Bronchial epithelial cell (primary cell): ENCODE results near the gene MMP23B. TPM values are rescaled to one million over a fixed set of nuclear protein-coding genes. Genes with fewer than 3 reads are reported as not detected.

ENCODE experiments used
- DNase-seq: peaks from one replicate; pipeline ENCODE4 v3.0.0-alpha.2; 2010; ENCODE audit warnings: low read depth
- FAIRE-seq: peaks from 2 replicates; lab custom pipeline; 2011; peaks lifted over from hg19 to GRCh38; lab: Jason Lieb, UNC
- H3K27me3 ChIP-seq: 2 replicates; pipeline ENCODE4 v1.5.1; 2011; ENCODE audit warnings: low read length; ENCODE audit not compliant: control insufficient read depth, insufficient read depth
- H3K36me3 ChIP-seq: 2 replicates; pipeline ENCODE4 v1.5.1; 2011; ENCODE audit warnings: low read length; ENCODE audit not compliant: control insufficient read depth, insufficient read depth
- H3K4me3 ChIP-seq: 2 replicates; pipeline ENCODE4 v1.5.1; 2011; ENCODE audit warnings: mild to moderate bottlenecking, low read depth, low read length, control low read depth
- total RNA-seq: library from RNA; depleted of rRNA; stranded (reverse); fragments of >200 nt; gene quantifications from 2 replicates; pipeline ENCODE4 v1.2.1, GENCODE V29; 2014
- TF ChIP-seq, protein P1 (sequence below): IDR thresholded peaks from 2 replicates; pipeline ENCODE4 v1.5.1; 2011; ENCODE audit warnings: mild to moderate bottlenecking, moderate library complexity, low read length, control low read depth, inconsistent platforms; ENCODE audit not compliant: insufficient read depth, severe bottlenecking

The MMP23B gene
- 0.26 and 0.38 TPM in 2 replicates for total RNA-seq

DNA sequence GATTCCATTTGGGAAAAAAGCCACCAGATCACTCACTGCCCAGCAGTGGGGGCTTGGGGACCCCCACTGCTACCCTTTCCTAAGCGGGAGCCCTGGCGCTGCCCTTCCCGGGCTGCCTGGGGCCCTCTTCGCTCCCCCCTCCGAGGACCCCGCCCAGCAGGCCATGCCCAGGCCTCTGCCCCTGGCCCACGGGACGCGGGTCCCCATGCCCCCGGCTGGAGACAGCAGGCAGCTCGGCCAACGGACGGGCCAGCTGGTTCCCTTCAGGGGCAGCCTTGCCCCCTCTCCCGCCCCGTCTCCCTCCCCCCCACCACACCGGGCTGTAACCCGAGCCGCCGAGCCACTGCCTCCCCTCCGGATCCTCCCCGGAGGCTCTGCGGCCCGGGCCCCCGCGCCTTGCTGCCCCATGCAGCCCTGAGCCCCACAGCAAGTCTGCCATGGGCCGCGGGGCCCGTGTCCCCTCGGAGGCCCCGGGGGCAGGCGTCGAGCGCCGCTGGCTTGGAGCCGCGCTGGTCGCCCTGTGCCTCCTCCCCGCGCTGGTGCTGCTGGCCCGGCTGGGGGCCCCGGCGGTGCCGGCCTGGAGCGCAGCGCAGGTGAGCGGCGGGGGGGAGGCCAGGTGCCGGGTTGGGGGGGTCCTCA is at the start of gene MMP23B:
TSS of gene MMP23B (plus strand) at position 392 of the 639 bp plus-strand sequence. CDS start at position 438, 46 bp downstream.
- FAIRE-seq = no peak
- peaks cover 1% of the 10 kb centered on the region for H3K36me3 ChIP-seq
- no peak within 1 kb of the TSS for H3K4me3 ChIP-seq
- TF ChIP-seq, protein P1, sequence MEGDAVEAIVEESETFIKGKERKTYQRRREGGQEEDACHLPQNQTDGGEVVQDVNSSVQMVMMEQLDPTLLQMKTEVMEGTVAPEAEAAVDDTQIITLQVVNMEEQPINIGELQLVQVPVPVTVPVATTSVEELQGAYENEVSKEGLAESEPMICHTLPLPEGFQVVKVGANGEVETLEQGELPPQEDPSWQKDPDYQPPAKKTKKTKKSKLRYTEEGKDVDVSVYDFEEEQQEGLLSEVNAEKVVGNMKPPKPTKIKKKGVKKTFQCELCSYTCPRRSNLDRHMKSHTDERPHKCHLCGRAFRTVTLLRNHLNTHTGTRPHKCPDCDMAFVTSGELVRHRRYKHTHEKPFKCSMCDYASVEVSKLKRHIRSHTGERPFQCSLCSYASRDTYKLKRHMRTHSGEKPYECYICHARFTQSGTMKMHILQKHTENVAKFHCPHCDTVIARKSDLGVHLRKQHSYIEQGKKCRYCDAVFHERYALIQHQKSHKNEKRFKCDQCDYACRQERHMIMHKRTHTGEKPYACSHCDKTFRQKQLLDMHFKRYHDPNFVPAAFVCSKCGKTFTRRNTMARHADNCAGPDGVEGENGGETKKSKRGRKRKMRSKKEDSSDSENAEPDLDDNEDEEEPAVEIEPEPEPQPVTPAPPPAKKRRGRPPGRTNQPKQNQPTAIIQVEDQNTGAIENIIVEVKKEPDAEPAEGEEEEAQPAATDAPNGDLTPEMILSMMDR = no peak
- DNase-seq = no peak
- peaks cover 8% of the 10 kb centered on the region for H3K27me3 ChIP-seq

DNA sequence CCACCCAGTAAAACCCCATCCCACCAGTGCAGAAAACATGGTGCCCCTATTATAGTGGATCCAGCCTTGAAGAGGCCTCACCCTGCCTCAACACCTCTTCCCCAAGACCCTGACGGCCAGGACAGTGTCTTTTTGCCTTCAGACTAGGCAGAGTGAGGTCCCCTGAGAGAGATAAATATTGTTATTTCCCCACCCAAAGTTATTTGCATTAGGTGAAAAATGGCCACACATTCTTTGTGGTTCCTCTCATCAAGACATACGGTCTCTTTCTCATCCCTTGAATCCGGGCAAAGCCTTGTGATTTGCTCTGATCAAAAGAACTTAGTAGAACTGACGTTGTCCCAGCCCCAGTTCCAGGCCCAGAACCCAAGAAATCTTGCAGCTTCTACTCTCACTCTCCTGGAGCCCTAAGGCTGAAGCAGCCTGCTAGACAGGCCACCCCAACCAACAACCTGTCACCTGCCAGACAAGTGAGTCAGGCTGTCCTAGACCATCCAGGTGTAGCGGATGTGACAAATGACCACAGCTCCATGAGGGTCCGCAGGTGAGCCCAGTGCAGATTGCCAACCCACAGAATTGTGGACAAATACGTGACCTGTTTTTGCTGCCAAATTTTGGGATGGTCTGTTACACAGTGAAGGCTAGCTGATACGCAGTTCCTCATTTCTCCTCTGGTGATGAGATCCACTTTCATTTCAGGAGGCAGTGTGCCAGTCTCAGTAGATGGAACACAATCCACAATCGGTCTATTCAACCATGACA is 49.2 kb upstream of the MMP23B start:
- FAIRE-seq = no peak
- H3K4me3 ChIP-seq = no peak overlapping the region
- no peak for DNase-seq
- no peaks in the 10 kb centered on the region for H3K36me3 ChIP-seq
- H3K27me3 ChIP-seq = peaks cover 6% of the 10 kb centered on the region
- TF ChIP-seq, protein P1 = no peak

DNA sequence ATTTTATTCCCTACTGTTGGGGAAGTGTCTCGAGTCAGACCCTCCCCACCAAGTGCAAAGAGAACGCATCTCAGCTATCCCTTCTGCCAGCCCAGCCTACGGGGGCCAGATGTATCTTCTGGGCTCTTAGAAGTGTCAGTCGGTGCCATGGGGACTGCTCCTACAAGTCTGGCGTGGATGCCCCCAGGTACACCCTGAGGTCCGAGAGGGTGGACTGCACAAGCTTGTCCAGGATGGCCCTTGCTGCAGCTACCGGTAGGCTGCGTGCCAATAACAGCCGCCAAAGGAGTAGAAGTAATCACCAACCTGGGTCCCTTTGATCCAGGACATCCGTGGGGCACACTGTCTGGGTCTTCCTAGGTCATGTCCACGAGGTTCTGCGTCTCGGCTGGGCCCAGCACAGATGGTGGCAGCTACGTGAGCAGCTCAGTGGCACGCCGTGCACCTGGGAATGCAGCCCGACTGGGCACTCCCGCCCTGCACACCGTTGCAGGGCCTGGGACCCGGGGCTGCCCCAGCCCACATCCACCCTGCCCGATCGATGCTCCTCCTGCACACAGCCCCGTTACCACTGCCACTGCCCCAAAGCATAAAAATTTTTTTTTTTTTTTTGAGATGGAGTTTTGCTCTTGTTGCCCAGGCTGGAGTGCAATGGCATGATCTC is 48.5 kb upstream of the MMP23B start:
- FAIRE-seq = no peak
- Histone ChIP-seq H3K4me3 (no peak overlapping the region), H3K27me3 (peaks cover 6% of the 10 kb centered on the region), H3K36me3 (no peaks in the 10 kb centered on the region)
- DNase-seq = no peak
- TF ChIP-seq, protein P1 = no peak

DNA sequence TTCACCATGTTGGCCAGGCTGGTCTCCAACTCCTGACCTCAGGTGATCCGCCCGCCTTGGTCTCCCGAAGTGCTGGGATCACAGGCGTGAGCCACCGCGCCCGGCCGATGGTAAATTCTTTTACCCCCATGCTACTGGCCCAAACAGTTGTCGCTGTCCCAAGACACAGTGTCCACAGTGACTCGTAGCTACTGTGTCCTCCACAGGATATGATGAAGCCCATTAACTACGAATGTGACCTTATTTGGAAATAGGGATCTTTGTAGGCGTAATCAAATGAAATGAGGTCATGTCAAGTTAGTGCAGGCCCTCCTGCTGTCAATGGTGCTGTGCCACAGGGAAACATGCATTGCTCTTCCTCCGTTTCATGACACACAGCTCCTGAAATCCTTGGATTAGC is 40.5 kb upstream of the MMP23B start:
- Histone ChIP-seq H3K27me3 (peaks cover 2% of the 10 kb centered on the region), H3K36me3 (no peaks in the 10 kb centered on the region), H3K4me3 (no peak overlapping the region)
- TF ChIP-seq, protein P1 = no peak
- peak; percentile 64 for DNase-seq
- no peak for FAIRE-seq

DNA sequence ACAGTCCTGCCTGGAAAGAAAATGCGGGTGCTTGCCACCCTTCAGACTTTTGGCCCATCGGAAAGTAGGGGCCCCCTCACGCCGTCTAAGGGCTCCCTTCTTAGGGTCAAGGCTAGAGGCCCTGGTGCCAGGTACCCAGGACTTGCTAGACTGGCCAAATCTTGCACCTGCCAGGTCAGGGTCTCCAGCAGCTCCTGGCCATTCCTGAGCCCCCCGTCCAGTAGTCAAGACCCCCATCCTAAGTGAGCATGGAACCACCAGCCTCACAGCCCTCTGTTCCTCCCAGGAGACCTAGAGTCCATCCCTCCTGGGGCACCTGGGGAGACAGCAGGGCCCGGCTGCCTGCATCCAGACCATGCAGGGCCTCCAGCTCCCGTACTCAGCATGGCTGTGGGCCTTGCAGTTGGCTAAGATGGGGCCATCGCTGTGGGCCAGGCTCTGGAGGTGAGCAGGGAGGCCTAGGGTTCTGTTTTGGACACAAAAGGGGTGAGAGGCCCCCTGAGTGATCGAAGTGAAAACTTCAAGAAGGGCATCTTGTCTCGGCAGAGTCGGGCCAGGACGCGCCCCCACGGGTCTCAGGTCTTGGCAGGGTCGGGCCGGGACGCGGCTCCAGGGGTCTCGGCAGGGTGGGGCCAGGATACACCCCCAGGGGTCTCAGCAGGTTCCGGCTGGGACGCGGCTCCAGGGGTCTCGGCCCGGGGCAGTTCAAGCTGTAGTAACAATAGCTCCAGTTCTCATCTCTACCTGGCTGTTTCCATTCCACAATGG is 38.0 kb upstream of the MMP23B start:
- no peak for DNase-seq
- peaks cover 8% of the 10 kb centered on the region for H3K27me3 ChIP-seq
- H3K4me3 ChIP-seq = no peak overlapping the region
- TF ChIP-seq, protein P1 = no peak
- H3K36me3 ChIP-seq = no peaks in the 10 kb centered on the region
- FAIRE-seq = no peak
